ENCODE results near the gene MAP4K5.

DNA sequence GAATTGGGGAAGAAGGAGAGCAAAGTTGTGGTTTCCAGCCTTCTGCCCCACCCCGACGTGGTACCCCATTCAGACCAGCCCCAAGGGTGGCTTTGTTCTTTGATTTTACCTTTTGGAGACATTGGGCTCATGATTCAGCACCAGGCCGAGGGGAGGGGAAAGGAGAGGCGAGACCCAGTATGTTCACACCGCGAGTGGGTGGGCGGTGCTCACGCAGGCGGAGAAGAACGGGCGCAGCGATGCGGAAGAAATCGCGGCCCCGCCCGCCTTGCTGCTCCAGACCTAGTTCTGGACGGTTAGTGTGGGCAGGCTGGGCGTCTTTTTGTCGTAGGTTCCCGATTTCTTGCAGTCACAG is 28.5 kb upstream of the MAP4K5 start:
- TF ChIP-seq, protein P1, sequence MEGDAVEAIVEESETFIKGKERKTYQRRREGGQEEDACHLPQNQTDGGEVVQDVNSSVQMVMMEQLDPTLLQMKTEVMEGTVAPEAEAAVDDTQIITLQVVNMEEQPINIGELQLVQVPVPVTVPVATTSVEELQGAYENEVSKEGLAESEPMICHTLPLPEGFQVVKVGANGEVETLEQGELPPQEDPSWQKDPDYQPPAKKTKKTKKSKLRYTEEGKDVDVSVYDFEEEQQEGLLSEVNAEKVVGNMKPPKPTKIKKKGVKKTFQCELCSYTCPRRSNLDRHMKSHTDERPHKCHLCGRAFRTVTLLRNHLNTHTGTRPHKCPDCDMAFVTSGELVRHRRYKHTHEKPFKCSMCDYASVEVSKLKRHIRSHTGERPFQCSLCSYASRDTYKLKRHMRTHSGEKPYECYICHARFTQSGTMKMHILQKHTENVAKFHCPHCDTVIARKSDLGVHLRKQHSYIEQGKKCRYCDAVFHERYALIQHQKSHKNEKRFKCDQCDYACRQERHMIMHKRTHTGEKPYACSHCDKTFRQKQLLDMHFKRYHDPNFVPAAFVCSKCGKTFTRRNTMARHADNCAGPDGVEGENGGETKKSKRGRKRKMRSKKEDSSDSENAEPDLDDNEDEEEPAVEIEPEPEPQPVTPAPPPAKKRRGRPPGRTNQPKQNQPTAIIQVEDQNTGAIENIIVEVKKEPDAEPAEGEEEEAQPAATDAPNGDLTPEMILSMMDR (IDR thresholded peaks at IDR 0.05): no peak
- TF ChIP-seq POLR2A (IDR thresholded peaks at IDR 0.05) (peak; percentile 35 to 44), EP300 (IDR thresholded peaks at IDR 0.05) (no peak)
